IgD-negative memory B cell (primary cell): Measurements from ENCODE around the gene APLP2. TPM values are rescaled to one million over a fixed set of nuclear protein-coding genes. Genes with fewer than 3 reads are reported as not detected.
A peak's percentile ranks its signal among the peaks of the same experiment; 100 is the strongest.
"Not testable (repeated sequence)": the region's sequence is repeated elsewhere in the genome, so short reads cannot be mapped to it uniquely, and the experiment has no call there.

Source experiments
- H3K27ac Mint-ChIP-seq, 3 donors: one replicate each; pipeline ENCODE4 v1.8.0; 2020 to 2022; ENCODE audit warnings: mild to moderate bottlenecking in 3 of 3, mixed read lengths in 3 of 3, moderate library complexity in 1 of 3
- H3K27me3 Mint-ChIP-seq: one replicate; pipeline ENCODE4 v1.8.0; 2021; ENCODE audit warnings: mixed read lengths
- H3K36me3 Mint-ChIP-seq: one replicate; pipeline ENCODE4 v1.8.0; 2020; ENCODE audit warnings: mild to moderate bottlenecking, mixed read lengths
- H3K4me1 Mint-ChIP-seq, 3 donors: one replicate each; pipeline ENCODE4 v1.8.0; 2020 to 2022; ENCODE audit warnings: mixed read lengths in 3 of 3, mild to moderate bottlenecking in 1 of 3
- H3K4me3 Mint-ChIP-seq, 4 donors: one replicate each; pipeline ENCODE4 v1.8.0; 2020 to 2022; ENCODE audit warnings: mild to moderate bottlenecking in 4 of 4, mixed read lengths in 4 of 4, moderate library complexity in 3 of 4
- H3K9me3 Mint-ChIP-seq, 3 donors: one replicate each; pipeline ENCODE4 v1.8.0; 2020 to 2021; ENCODE audit warnings: mixed read lengths in 3 of 3, mild to moderate bottlenecking in 1 of 3
- polyA plus RNA-seq: library from polyadenylated mRNA; unstranded; fragments of 300-500 nt; fragmentation: Illumina TruSeq; gene quantifications from one replicate; pipeline ENCODE4 v1.2.3, GENCODE V29; 2021

APLP2 gene
- polyA plus RNA-seq, 1 donor from 2014 or later: 36.3 TPM

GRCh38 chr11:130162733-130163132 is 93.0 kb downstream of the APLP2 start:
- peaks cover 35 to 57% (median 47%) of the 10 kb centered on the region in 3 donors for H3K4me1 Mint-ChIP-seq
- no peaks in the 10 kb centered on the region for H3K9me3 Mint-ChIP-seq
- H3K4me3 Mint-ChIP-seq: peak overlapping the region in 3 of 4 donors; percentile 9 to 65 (median 11)
- peak overlapping the region in 2 of 3 donors; percentile 64 to 95 for H3K27ac Mint-ChIP-seq
- H3K36me3 Mint-ChIP-seq: peaks cover 3% of the 10 kb centered on the region
- peaks cover 9% of the 10 kb centered on the region for H3K27me3 Mint-ChIP-seq

DNA sequence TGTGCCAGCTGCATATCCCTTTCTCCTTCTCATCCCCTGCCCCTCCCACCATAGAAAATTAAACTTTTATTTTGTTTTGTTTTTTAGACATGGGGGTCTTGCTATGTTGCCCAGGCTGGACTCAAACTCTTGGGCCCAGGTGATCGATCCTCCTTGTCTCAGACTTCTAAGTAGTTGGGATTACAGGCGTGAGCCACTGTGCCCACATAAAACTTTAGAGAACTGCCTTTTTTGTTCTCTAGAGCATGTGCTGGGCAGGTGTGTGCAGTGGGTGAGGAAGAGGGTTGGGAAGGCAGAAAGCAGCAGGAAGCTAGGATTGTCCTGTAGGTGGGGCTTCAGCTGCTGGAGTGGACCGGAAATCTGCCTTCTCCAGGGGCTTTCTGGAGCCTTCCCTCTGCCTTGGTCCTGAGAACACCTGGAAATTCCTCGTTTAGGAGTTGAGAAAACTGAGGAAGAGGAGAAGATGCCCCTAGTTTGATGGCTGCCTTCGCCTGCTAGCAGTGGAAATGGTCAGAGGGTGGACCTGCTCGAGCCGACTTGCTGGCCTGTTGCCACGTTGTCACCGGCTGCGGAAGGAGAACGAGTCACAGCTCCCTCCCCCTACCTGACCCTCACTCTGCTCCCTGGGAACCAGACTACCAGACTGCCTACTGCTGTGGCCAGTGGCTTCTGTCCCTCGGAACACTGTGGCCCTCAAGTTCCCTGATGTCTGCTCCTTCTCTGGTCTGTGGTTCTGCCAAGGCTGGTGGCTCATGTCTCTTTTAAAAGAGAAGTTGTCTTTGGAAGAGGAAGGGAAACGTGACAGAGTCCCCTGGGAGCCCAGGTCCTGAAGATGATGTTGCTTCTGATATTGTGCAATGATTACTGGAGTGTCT is 93.9 kb downstream of the APLP2 start:
- H3K9me3 Mint-ChIP-seq: no peaks in the 10 kb centered on the region
- H3K4me1 Mint-ChIP-seq: peaks cover 34 to 59% (median 50%) of the 10 kb centered on the region in 3 donors
- peaks cover 3% of the 10 kb centered on the region for H3K36me3 Mint-ChIP-seq
- H3K27me3 Mint-ChIP-seq: peaks cover 10% of the 10 kb centered on the region
- peak overlapping the region in 3 of 4 donors; percentile 58 to 88 (median 83) for H3K4me3 Mint-ChIP-seq
- peak overlapping the region; percentile 56 to 95 (median 64) for H3K27ac Mint-ChIP-seq

DNA sequence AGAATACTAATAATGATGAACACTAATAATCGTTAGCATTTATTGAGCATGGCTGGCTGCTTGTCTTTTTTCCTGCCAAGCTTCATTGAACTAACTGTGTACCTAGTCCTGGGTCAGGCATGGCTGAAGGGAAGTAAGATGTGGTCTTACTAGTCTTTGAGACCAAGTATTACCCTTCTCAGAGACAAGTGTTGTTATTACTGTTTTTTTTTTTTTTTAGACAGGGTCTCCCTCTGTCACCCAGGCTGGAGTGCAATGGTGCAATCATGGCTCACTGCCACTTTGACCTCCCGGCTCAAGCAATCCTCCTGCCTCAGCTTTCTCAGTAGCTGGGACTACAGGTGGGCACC is 94.5 kb downstream of the APLP2 start:
- Mint-ChIP-seq H3K4me1 (peaks cover 35 to 56% (median 47%) of the 10 kb centered on the region in 3 donors), H3K9me3 (no peaks in the 10 kb centered on the region), H3K27ac (peak overlapping the region; percentile 56 to 95 (median 64)), H3K27me3 (peaks cover 10% of the 10 kb centered on the region), H3K4me3 (peak overlapping the region in 3 of 4 donors; percentile 58 to 88 (median 58)), H3K36me3 (peaks cover 4% of the 10 kb centered on the region)

- Mint-ChIP-seq H3K27me3 (peaks cover 9% of the 10 kb centered on the region), H3K4me1 (peaks cover 36 to 61% (median 56%) of the 10 kb centered on the region in 3 donors), H3K4me3 (peak overlapping the region; percentile 14 to 88 (median 54)), H3K9me3 (no peaks in the 10 kb centered on the region), H3K27ac (peak overlapping the region; percentile 95 to 99 (median 99)), H3K36me3 (peaks cover 5% of the 10 kb centered on the region)
These were observed 96.1 kb downstream of the APLP2 start for GRCh38 chr11:130165601-130166456.

- H3K4me1 Mint-ChIP-seq: peaks cover 35 to 62% (median 56%) of the 10 kb centered on the region in 3 donors
- peak overlapping the region; percentile 14 to 88 (median 54) for H3K4me3 Mint-ChIP-seq
- peak overlapping the region; percentile 95 to 99 (median 99) for H3K27ac Mint-ChIP-seq
- no peaks in the 10 kb centered on the region for H3K9me3 Mint-ChIP-seq
- H3K27me3 Mint-ChIP-seq: peaks cover 9% of the 10 kb centered on the region
- peaks cover 5% of the 10 kb centered on the region for H3K36me3 Mint-ChIP-seq
These were observed 96.7 kb downstream of the APLP2 start for GRCh38 chr11:130166457-130166784.

DNA sequence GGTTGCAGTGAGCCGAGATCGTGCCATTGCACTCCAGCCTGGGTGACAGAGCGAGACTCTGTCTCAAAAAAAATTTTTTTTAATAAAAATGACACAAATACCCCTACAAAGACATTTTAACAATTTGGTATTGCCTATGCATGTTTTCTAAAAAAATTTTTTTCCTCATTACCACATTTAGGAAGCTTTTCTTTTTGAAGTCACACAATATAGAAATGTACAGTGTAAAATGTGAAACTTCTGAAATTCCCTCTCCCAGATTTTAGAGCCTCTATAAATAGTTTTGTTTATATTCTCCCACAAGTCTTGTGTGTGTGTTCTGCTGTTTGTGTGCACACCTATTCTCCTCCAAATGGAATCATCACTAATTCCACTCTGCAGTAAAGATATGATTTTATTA is 97.5 kb downstream of the APLP2 start:
- peak overlapping the region in 1 of 4 donors; percentile 44 for H3K4me3 Mint-ChIP-seq
- H3K27ac Mint-ChIP-seq: peak overlapping the region in 2 of 3 donors; percentile 71 to 99
- peaks cover 37 to 62% (median 57%) of the 10 kb centered on the region in 3 donors for H3K4me1 Mint-ChIP-seq
- peaks cover 8% of the 10 kb centered on the region for H3K36me3 Mint-ChIP-seq
- H3K27me3 Mint-ChIP-seq: peaks cover 9% of the 10 kb centered on the region
- no peaks in the 10 kb centered on the region for H3K9me3 Mint-ChIP-seq

DNA sequence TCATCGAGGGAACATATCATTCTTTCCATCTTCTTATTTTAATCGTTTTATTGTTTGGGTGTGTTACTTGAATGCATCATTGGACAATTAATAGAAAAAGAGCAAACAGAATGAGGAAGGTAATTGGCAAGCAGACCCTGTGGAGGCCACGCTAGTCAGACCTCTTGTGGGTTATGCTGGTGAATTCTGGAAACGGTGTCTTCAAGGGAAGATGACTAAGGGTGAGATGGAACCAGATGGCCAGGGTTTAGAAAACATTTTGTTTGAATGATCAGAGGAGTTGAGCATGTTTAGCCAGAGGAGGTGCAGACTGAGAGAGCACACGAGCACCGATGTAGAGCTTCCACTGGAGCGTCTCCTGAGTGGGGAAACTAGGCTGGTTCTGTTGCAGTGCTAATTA is 98.4 kb downstream of the APLP2 start:
- Mint-ChIP-seq H3K9me3 (no peaks in the 10 kb centered on the region), H3K27ac (peak overlapping the region in 2 of 3 donors; percentile 31 to 33), H3K27me3 (peaks cover 7% of the 10 kb centered on the region), H3K4me1 (peaks cover 37 to 58% (median 54%) of the 10 kb centered on the region in 3 donors), H3K4me3 (peak overlapping the region in 2 of 4 donors; percentile 10 to 52), H3K36me3 (peaks cover 11% of the 10 kb centered on the region)

- H3K4me1 Mint-ChIP-seq: peaks cover 38 to 48% (median 42%) of the 10 kb centered on the region in 3 donors
- H3K4me3 Mint-ChIP-seq: peak overlapping the region in 2 of 4 donors; percentile 51 to 82
- H3K36me3 Mint-ChIP-seq: peaks cover 12% of the 10 kb centered on the region
- H3K9me3 Mint-ChIP-seq: peaks cover 0 to 5% (median 4%) of the 10 kb centered on the region in 3 donors
- no peak overlapping the region for H3K27ac Mint-ChIP-seq
- peaks cover 2% of the 10 kb centered on the region for H3K27me3 Mint-ChIP-seq
These were observed 100.7 kb downstream of the APLP2 start for GRCh38 chr11:130170345-130170744.

- H3K4me1 Mint-ChIP-seq: peaks cover 32 to 41% (median 33%) of the 10 kb centered on the region in 3 donors
- peaks cover 11% of the 10 kb centered on the region for H3K36me3 Mint-ChIP-seq
- peaks cover 2% of the 10 kb centered on the region for H3K27me3 Mint-ChIP-seq
- H3K27ac Mint-ChIP-seq: no peak overlapping the region
- peak overlapping the region in 1 of 4 donors; percentile 8 for H3K4me3 Mint-ChIP-seq
- peaks cover 2 to 5% (median 4%) of the 10 kb centered on the region in 3 donors for H3K9me3 Mint-ChIP-seq
These were observed 101.8 kb downstream of the APLP2 start for GRCh38 chr11:130171534-130171933.

GRCh38 chr11:130172001-130172400 is 102.3 kb downstream of the APLP2 start:
- Mint-ChIP-seq H3K4me1 (peaks cover 31 to 39% (median 33%) of the 10 kb centered on the region in 3 donors), H3K36me3 (peaks cover 11% of the 10 kb centered on the region)
- not testable (repeated sequence) for H3K4me3 Mint-ChIP-seq, H3K9me3 Mint-ChIP-seq, H3K27ac Mint-ChIP-seq, H3K27me3 Mint-ChIP-seq

GRCh38 chr11:130174642-130175041 is 104.9 kb downstream of the APLP2 start:
- peaks cover 9% of the 10 kb centered on the region for H3K36me3 Mint-ChIP-seq
- H3K4me1 Mint-ChIP-seq: peaks cover 26 to 38% (median 34%) of the 10 kb centered on the region in 3 donors
- no peak overlapping the region for H3K4me3 Mint-ChIP-seq
- H3K27ac Mint-ChIP-seq: no peak overlapping the region
- H3K9me3 Mint-ChIP-seq: peaks cover 2 to 5% (median 4%) of the 10 kb centered on the region in 3 donors
- H3K27me3 Mint-ChIP-seq: no peaks in the 10 kb centered on the region

- H3K27ac Mint-ChIP-seq: peak overlapping the region; percentile 32 to 71 (median 57)
- peaks cover 9% of the 10 kb centered on the region for H3K36me3 Mint-ChIP-seq
- H3K4me1 Mint-ChIP-seq: peaks cover 35 to 43% (median 36%) of the 10 kb centered on the region in 3 donors
- no peak overlapping the region for H3K4me3 Mint-ChIP-seq
- H3K9me3 Mint-ChIP-seq: peaks cover 2 to 5% (median 4%) of the 10 kb centered on the region in 3 donors
- peaks cover under 1% of the 10 kb centered on the region for H3K27me3 Mint-ChIP-seq
These were observed 106.2 kb downstream of the APLP2 start for GRCh38 chr11:130175898-130176297.

DNA sequence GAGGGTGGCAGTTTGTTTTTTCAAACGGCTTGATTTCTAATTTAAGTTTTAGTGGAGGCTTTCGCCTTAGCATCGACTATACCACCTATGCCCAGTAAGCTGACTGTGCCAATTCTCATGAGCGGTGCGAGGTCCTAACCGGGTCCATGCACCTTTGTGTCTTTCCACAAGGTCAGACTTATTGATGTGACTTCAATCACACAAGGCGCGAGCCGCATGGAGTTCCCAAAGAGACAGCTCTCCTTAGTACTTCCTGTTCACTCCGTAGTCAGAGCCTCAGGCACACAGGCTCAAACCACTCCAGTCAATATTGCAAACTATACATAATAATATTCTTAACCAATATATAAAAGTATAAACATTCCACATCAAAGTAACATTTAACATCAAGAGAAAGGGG is 108.1 kb downstream of the APLP2 start:
- H3K4me3 Mint-ChIP-seq: no peak overlapping the region
- peaks cover 6% of the 10 kb centered on the region for H3K36me3 Mint-ChIP-seq
- peaks cover 38 to 44% (median 39%) of the 10 kb centered on the region in 3 donors for H3K4me1 Mint-ChIP-seq
- H3K27ac Mint-ChIP-seq: peak overlapping the region in 2 of 3 donors; percentile 56 to 100
- H3K27me3 Mint-ChIP-seq: peaks cover 2% of the 10 kb centered on the region
- peaks cover 2 to 5% (median 4%) of the 10 kb centered on the region in 3 donors for H3K9me3 Mint-ChIP-seq

GRCh38 chr11:130178441-130179339 is 109.0 kb downstream of the APLP2 start:
- Mint-ChIP-seq H3K9me3 (peaks cover 2 to 5% (median 4%) of the 10 kb centered on the region in 3 donors), H3K4me3 (peak overlapping the region in 3 of 4 donors; percentile 73 to 94 (median 76)), H3K36me3 (peaks cover 3% of the 10 kb centered on the region), H3K27ac (peak overlapping the region; percentile 80 to 100 (median 94)), H3K27me3 (peaks cover 2% of the 10 kb centered on the region), H3K4me1 (peaks cover 38 to 49% (median 39%) of the 10 kb centered on the region in 3 donors)
